ENCODE measurements around the gene TMEM42. TPM values are rescaled to one million over a fixed set of nuclear protein-coding genes. Genes with fewer than 3 reads are reported as not detected.

Gene TMEM42
- total and polyA plus RNA-seq, 2 of the 13 experiments (the other 11 are each of a cell fraction or from before 2014, with no cell fraction given) = 5.5 to 24.5 TPM

DNA sequence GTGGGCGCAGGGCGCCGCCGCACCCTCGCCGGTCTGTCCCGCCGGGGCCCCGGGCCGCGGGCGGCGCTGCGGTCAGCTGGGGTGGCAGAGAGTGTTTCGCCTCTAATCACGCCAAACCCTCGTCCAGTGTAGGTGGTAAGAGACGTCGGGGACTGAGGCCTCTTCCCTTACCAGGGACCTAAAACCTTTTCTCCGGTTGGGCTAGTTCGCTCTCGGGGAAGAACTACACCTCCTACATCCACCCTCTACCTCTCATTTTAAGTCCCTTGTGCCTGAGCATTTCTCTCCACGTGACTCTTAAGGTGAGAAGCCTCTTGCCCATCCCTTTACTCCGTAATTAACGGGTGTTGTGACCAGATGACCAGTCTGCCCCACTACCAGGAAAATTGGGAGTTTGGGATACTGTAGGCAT lies 520 bp downstream of the TMEM42 start:
- peaks cover 9% of the 10 kb centered on the region for H3K4me1 ChIP-seq (ENCODE audit: insufficient read depth, low read length)
- H3K9me3 ChIP-seq (ENCODE audit: low read length) = no peaks in the 10 kb centered on the region
- H3K9ac ChIP-seq (ENCODE audit: insufficient read depth, low read depth, low read length) = peak overlapping the region; percentile 74
- no peaks in the 10 kb centered on the region for H3K27me3 ChIP-seq (ENCODE audit: control insufficient read depth in 1 of 2, insufficient read depth in 2 of 2, low read length in 2 of 2)
- ATAC-seq = peak; percentile 16
- H2AFZ ChIP-seq (ENCODE audit: low read length) = peak overlapping the region; percentile 65
- no peaks in the 10 kb centered on the region for H4K20me1 ChIP-seq (ENCODE audit: insufficient read depth, low read length)
- peak overlapping the region; percentile 38 to 76 (median 46); a peak in 5 of 6 replicates for H3K4me3 ChIP-seq (replicated peaks in 1 of 3; ENCODE audit: insufficient read depth in 1 of 3, low read depth in 2 of 3, low read length in 3 of 3)
- peak; percentile 9 for DNase-seq (ENCODE audit: low spot score)
- peak overlapping the region; percentile 39 for H3K27ac ChIP-seq (ENCODE audit: extremely low read length, insufficient read depth, low read length)
- FAIRE-seq = no peak
- intact Hi-C loops (cut with micrococcal nuclease; ENCODE audit: unreplicated experiment) (no loop called here), in situ Hi-C loops (cut with HindIII; ENCODE audit: extremely low pct_ligation_motif_present, low pct_unique_long_range_greater_than_20kb) (no loop called here)
- 23% methylated on average over 8 of the region's 25 CpGs for WGBS (ENCODE audit: low lambda C conversion rate)
- BruUV-seq (replicated peaks) = no TSS peak
- peak overlapping the region; percentile 97 for H3K4me2 ChIP-seq (ENCODE audit: low read depth, low read length)
- ChIA-PET POLR2A (no interaction called here), CTCF (ENCODE audit: low intra/inter-chr PET ratio, low total read pairs) (no interaction called here)
- TF ChIP-seq RNF2 (conservative IDR thresholded peaks at IDR 0.05; ENCODE audit: low read depth) (0 out of 2 replicates have a peak, but pooled peaks have one; percentile 14), ZNF670 (CRISPR knock-in tag; IDR thresholded peaks at IDR 0.05; ENCODE audit: borderline replicate concordance) (peak; percentile 1; the same call in 1 of the 2 replicates), USF2 (IDR thresholded peaks at IDR 0.05; ENCODE audit: low read depth, low read length) (peak; percentile 26; the same call in 1 of the 2 replicates), USF2 (CRISPR knock-in tag; IDR thresholded peaks at IDR 0.05; ENCODE audit: borderline replicate concordance) (no peak), ZNF501 (CRISPR knock-in tag; IDR thresholded peaks at IDR 0.05) (no peak), ZNF558 (CRISPR knock-in tag; IDR thresholded peaks at IDR 0.05; ENCODE audit: borderline replicate concordance) (0 out of 2 replicates have a peak, but pooled peaks have one; percentile 17), ATF7-NPFF (CRISPR knock-in tag; IDR thresholded peaks at IDR 0.05; ENCODE audit: low read depth) (peak; percentile 1; the same call in 1 of the 2 replicates), SP2 (CRISPR knock-in tag; IDR thresholded peaks at IDR 0.05) (no peak), ZNF563 (CRISPR knock-in tag; IDR thresholded peaks at IDR 0.05) (0 out of 2 replicates have a peak, but pooled peaks have one; percentile 1), RBM22 (optimal IDR thresholded peaks at IDR 0.05; ENCODE audit: low read length) (peak; percentile 27), ZNF225 (CRISPR knock-in tag; IDR thresholded peaks at IDR 0.05) (0 out of 2 replicates have a peak, but pooled peaks have one; percentile 3), ZC3H13 (CRISPR knock-in tag; IDR thresholded peaks at IDR 0.05) (peak; percentile 59; the same call in 1 of the 2 replicates)
- TF ChIP-seq, protein P1, sequence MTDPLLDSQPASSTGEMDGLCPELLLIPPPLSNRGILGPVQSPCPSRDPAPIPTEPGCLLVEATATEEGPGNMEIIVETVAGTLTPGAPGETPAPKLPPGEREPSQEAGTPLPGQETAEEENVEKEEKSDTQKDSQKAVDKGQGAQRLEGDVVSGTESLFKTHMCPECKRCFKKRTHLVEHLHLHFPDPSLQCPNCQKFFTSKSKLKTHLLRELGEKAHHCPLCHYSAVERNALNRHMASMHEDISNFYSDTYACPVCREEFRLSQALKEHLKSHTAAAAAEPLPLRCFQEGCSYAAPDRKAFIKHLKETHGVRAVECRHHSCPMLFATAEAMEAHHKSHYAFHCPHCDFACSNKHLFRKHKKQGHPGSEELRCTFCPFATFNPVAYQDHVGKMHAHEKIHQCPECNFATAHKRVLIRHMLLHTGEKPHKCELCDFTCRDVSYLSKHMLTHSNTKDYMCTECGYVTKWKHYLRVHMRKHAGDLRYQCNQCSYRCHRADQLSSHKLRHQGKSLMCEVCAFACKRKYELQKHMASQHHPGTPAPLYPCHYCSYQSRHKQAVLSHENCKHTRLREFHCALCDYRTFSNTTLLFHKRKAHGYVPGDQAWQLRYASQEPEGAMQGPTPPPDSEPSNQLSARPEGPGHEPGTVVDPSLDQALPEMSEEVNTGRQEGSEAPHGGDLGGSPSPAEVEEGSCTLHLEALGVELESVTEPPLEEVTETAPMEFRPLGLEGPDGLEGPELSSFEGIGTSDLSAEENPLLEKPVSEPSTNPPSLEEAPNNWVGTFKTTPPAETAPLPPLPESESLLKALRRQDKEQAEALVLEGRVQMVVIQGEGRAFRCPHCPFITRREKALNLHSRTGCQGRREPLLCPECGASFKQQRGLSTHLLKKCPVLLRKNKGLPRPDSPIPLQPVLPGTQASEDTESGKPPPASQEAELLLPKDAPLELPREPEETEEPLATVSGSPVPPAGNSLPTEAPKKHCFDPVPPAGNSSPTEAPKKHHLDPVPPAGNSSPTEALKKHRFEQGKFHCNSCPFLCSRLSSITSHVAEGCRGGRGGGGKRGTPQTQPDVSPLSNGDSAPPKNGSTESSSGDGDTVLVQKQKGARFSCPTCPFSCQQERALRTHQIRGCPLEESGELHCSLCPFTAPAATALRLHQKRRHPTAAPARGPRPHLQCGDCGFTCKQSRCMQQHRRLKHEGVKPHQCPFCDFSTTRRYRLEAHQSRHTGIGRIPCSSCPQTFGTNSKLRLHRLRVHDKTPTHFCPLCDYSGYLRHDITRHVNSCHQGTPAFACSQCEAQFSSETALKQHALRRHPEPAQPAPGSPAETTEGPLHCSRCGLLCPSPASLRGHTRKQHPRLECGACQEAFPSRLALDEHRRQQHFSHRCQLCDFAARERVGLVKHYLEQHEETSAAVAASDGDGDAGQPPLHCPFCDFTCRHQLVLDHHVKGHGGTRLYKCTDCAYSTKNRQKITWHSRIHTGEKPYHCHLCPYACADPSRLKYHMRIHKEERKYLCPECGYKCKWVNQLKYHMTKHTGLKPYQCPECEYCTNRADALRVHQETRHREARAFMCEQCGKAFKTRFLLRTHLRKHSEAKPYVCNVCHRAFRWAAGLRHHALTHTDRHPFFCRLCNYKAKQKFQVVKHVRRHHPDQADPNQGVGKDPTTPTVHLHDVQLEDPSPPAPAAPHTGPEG (CRISPR knock-in tag; IDR thresholded peaks at IDR 0.05) = no peak
- H3K36me3 ChIP-seq (replicated peaks in 1 of 2; ENCODE audit: control insufficient read depth in 1 of 2, insufficient read depth in 2 of 2, low read length in 2 of 2) = peaks cover 0 to 3% of the 10 kb centered on the region in 2 experiments; a peak in 1 of 5 replicates
- peaks cover 4% of the 10 kb centered on the region for H3K79me2 ChIP-seq (ENCODE audit: insufficient read depth, low read length)
